SU-DHL-6 (cell line): ENCODE measurements around the gene DNAJB8.

Experiments
- H2AFZ ChIP-seq: fragments of 200-600 bp; sonication (generic); 2 replicates; pipeline ENCODE4 v1.6.1; 2014; ENCODE audit warnings: low read depth, mild to moderate bottlenecking, moderate library complexity, mixed read lengths, antibody characterized with exemption, low read length; ENCODE audit not compliant: severe bottlenecking
- H3F3A ChIP-seq: fragments of 200-600 bp; shearing (Covaris generic); 2 replicates; pipeline ENCODE4 v1.6.0; 2016; ENCODE audit warnings: antibody characterized with exemption, mild to moderate bottlenecking; ENCODE audit not compliant: insufficient read depth
- H3K27ac ChIP-seq: fragments of 200-600 bp; sonication (generic); 2 replicates; pipeline ENCODE4 v1.5.1; 2016; ENCODE audit warnings: low read depth, mild to moderate bottlenecking, low read length, moderate library complexity, mixed read lengths
- H3K27me3 ChIP-seq: fragments of 200-600 bp; sonication (generic), shearing (Covaris generic); 2 replicates; pipeline ENCODE4 v1.6.0; 2014; ENCODE audit warnings: mild to moderate bottlenecking, low read length
- H3K36me3 ChIP-seq: fragments of 200-600 bp; sonication (generic); 2 replicates; pipeline ENCODE4 v1.6.1; 2014; ENCODE audit warnings: mild to moderate bottlenecking, low read length, mixed read lengths
- H3K4me2 ChIP-seq: fragments of 300-600, 200-600 bp; shearing (Covaris generic), sonication (generic); 2 replicates; pipeline ENCODE4 v1.6.0; 2014; ENCODE audit warnings: low read length, low read depth, mild to moderate bottlenecking; ENCODE audit not compliant: poor library complexity, severe bottlenecking
- H3K4me3 ChIP-seq: fragments of 200-600 bp; sonication (generic); 2 replicates; pipeline ENCODE4 v1.5.1; 2014; ENCODE audit warnings: antibody characterized with exemption, low read length, mild to moderate bottlenecking, mixed read lengths; ENCODE audit not compliant: insufficient read depth, poor library complexity, severe bottlenecking
- H3K79me2 ChIP-seq: fragments of 200-600 bp; sonication (generic); 2 replicates; pipeline ENCODE4 v1.6.1; 2014; ENCODE audit warnings: mild to moderate bottlenecking, low read length, moderate library complexity; ENCODE audit not compliant: insufficient read depth
- H3K9ac ChIP-seq: fragments of 200-600 bp; sonication (generic); 2 replicates; pipeline ENCODE4 v1.7.0; 2014; ENCODE audit warnings: mild to moderate bottlenecking, low read length
- H3K9me2 ChIP-seq: fragments of 200-600 bp; sonication (generic); replicated peaks from 2 replicates; pipeline ENCODE4 v1.6.1; 2014; ENCODE audit warnings: low read length; ENCODE audit not compliant: insufficient read depth
- H3K9me3 ChIP-seq: fragments of 200-600 bp; sonication (generic); 2 replicates; pipeline ENCODE4 v1.6.1; 2014; ENCODE audit warnings: low read length, mixed read lengths; ENCODE audit not compliant: insufficient read depth
- H4K20me1 ChIP-seq: fragments of 200-600 bp; sonication (generic); 2 replicates; pipeline ENCODE4 v1.6.1; 2014; ENCODE audit warnings: low read depth, mild to moderate bottlenecking, antibody characterized with exemption, low read length, moderate library complexity, mixed read lengths
- CTCF ChIP-seq: fragments of 200-600 bp; sonication (generic); IDR thresholded peaks from one replicate; pipeline ENCODE4 v1.5.1; 2017; ENCODE audit warnings: antibody characterized with exemption, mild to moderate bottlenecking, low read length, moderate library complexity; ENCODE audit not compliant: insufficient read depth, poor library complexity, severe bottlenecking
- EZH2phosphoT487 ChIP-seq: fragments of 200-600 bp; sonication (generic), shearing (Covaris generic); conservative IDR thresholded peaks from 2 replicates; pipeline ENCODE4 v1.6.1; 2018; ENCODE audit warnings: mild to moderate bottlenecking, antibody characterized with exemption, low read length, moderate library complexity, mixed read lengths

Gene DNAJB8

GRCh38 chr3:128455786-128456748, 10.6 kb downstream of the DNAJB8 start:
- H3K27me3 ChIP-seq: no peaks in the 10 kb centered on the region
- H3F3A ChIP-seq: no peaks in the 10 kb centered on the region
- H3K79me2 ChIP-seq: no peaks in the 10 kb centered on the region
- H3K27ac ChIP-seq: no peak overlapping the region
- H3K4me3 ChIP-seq: no peak overlapping the region
- no peak overlapping the region for H2AFZ ChIP-seq
- no peaks in the 10 kb centered on the region for H4K20me1 ChIP-seq
- H3K36me3 ChIP-seq: no peaks in the 10 kb centered on the region
- TF ChIP-seq EZH2phosphoT487 (no peak), CTCF (no peak)
- no peak overlapping the region for H3K9ac ChIP-seq
- no peaks in the 10 kb centered on the region for H3K9me2 ChIP-seq
- no peaks in the 10 kb centered on the region for H3K9me3 ChIP-seq
- H3K4me2 ChIP-seq: no peak overlapping the region

DNA sequence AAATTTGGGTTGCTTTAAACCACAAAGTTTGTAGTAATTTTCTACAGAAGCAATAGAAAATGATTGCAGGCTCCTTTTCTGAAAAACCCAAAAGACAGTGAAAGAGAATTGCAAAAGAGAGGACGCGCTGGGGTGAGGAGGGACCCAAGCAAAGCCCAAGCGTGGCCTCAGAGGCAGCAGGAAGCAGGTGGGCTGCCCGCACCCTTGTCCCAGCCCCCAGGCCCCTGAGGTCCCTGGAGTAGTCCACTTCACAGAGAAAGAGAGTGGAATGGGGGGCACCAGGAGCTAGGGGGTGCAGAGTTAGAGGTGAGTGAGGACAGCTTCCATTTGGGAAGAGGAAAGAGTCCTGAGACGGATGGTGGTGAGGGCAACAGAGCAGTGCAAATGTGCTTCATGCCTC, 11.6 kb downstream of the DNAJB8 start:
- no peak overlapping the region for H3K4me2 ChIP-seq
- no peaks in the 10 kb centered on the region for H3K9me2 ChIP-seq
- H2AFZ ChIP-seq: no peak overlapping the region
- no peaks in the 10 kb centered on the region for H3F3A ChIP-seq
- H3K9ac ChIP-seq: no peak overlapping the region
- H3K9me3 ChIP-seq: no peaks in the 10 kb centered on the region
- H3K36me3 ChIP-seq: no peaks in the 10 kb centered on the region
- no peaks in the 10 kb centered on the region for H3K79me2 ChIP-seq
- TF ChIP-seq CTCF (no peak), EZH2phosphoT487 (no peak)
- no peak overlapping the region for H3K27ac ChIP-seq
- H3K27me3 ChIP-seq: no peaks in the 10 kb centered on the region
- no peak overlapping the region for H3K4me3 ChIP-seq
- no peaks in the 10 kb centered on the region for H4K20me1 ChIP-seq

- Histone ChIP-seq H3K36me3 (no peaks in the 10 kb centered on the region), H3K27ac (no peak overlapping the region), H3F3A (no peaks in the 10 kb centered on the region), H3K27me3 (no peaks in the 10 kb centered on the region), H3K9me2 (no peaks in the 10 kb centered on the region), H3K9me3 (no peaks in the 10 kb centered on the region), H3K4me2 (no peak overlapping the region), H3K4me3 (no peak overlapping the region), H3K9ac (no peak overlapping the region), H2AFZ (no peak overlapping the region), H3K79me2 (no peaks in the 10 kb centered on the region), H4K20me1 (no peaks in the 10 kb centered on the region)
- TF ChIP-seq CTCF (no peak), EZH2phosphoT487 (no peak)
Measured at GRCh38 chr3:128454310-128454618, 12.4 kb downstream of the DNAJB8 start.
